Upper lobe of right lung (tissue), 1 donor: Measurements from ENCODE around the gene LARP4. TPM values are rescaled to one million over a fixed set of nuclear protein-coding genes. Genes with fewer than 3 reads are reported as not detected.

Experiments
- ATAC-seq: fragments of 200-7000 bp; cut with Tn5 transposase; one replicate; pipeline ENCODE4 v1.9.1; 2020; ENCODE audit warnings: mild to moderate bottlenecking, moderate library complexity
- DNase-seq: peaks from one replicate; pipeline ENCODE4 v3.0.0-alpha.2; 2020
- H3K27ac ChIP-seq: fragments of 200-600 bp; one replicate; pipeline ENCODE4 v1.8.0; 2022
- H3K27me3 ChIP-seq: fragments of 200-600 bp; one replicate; pipeline ENCODE4 v1.8.0; 2022; ENCODE audit warnings: mild to moderate bottlenecking
- H3K36me3 ChIP-seq: fragments of 200-600 bp; one replicate; pipeline ENCODE4 v1.8.0; 2022
- H3K4me1 ChIP-seq: fragments of 200-600 bp; one replicate; pipeline ENCODE4 v1.8.0; 2022
- H3K4me3 ChIP-seq: fragments of 200-600 bp; one replicate; pipeline ENCODE4 v1.8.0; 2022; ENCODE audit warnings: mild to moderate bottlenecking
- H3K9me3 ChIP-seq: fragments of 200-600 bp; one replicate; pipeline ENCODE4 v1.8.0; 2022
- CTCF ChIP-seq: fragments of 200-600 bp; IDR thresholded peaks from one replicate; pipeline ENCODE4 v1.8.0; 2022; ENCODE audit warnings: antibody characterized with exemption
- intact Hi-C: fragments of 100-400 bp; cut with DNase I; formaldehyde crosslinking; loops from one replicate; pipeline ENCODE4 v1.11.0; 2022
- total RNA-seq: library from RNA; stranded (reverse); fragmentation: NEBNext Ultra II Directional; extraction: Animal tissue kit (Norgen Biotek cat#: 25700); gene quantifications from one replicate; pipeline ENCODE4 v1.2.1, GENCODE V29; 2021
- donor health status: DM: no; HTN: yes; CAD: no; lungs with severe emphysema.

LARP4 gene
- total RNA-seq, 1 donor from 2014 or later = 63.6 TPM

GRCh38 chr12:50452795-50453194 lies 52.1 kb downstream of the LARP4 start:
- Histone ChIP-seq H3K4me3 (no peak overlapping the region), H3K27ac (no peak overlapping the region), H3K4me1 (no peaks in the 10 kb centered on the region), H3K27me3 (no peaks in the 10 kb centered on the region), H3K36me3 (peaks cover 50% of the 10 kb centered on the region), H3K9me3 (no peaks in the 10 kb centered on the region)
- TF ChIP-seq CTCF = no peak
- ATAC-seq (no peak), DNase-seq (no peak)
- intact Hi-C loops = no loop called here

- TF ChIP-seq CTCF = no peak
- Histone ChIP-seq H3K4me1 (no peaks in the 10 kb centered on the region), H3K9me3 (no peaks in the 10 kb centered on the region), H3K27ac (no peak overlapping the region), H3K27me3 (no peaks in the 10 kb centered on the region), H3K36me3 (peaks cover 48% of the 10 kb centered on the region), H3K4me3 (no peak overlapping the region)
- DNase-seq (no peak), ATAC-seq (no peak)
- intact Hi-C loops = no loop called here
Measured at GRCh38 chr12:50453872-50454271, 53.2 kb downstream of the LARP4 start.

GRCh38 chr12:50458606-50459005 lies 57.9 kb downstream of the LARP4 start:
- ATAC-seq = no peak
- no peak for TF ChIP-seq CTCF

GRCh38 chr12:50467439-50467838 lies 66.8 kb downstream of the LARP4 start:
- no peak overlapping the region for H3K27ac ChIP-seq
- TF ChIP-seq CTCF = no peak
- intact Hi-C loops = no loop called here
- ATAC-seq (no peak), DNase-seq (no peak)
- no peaks in the 10 kb centered on the region for H3K27me3 ChIP-seq
- H3K4me1 ChIP-seq = no peaks in the 10 kb centered on the region
- H3K36me3 ChIP-seq = peaks cover 91% of the 10 kb centered on the region
- no peak overlapping the region for H3K4me3 ChIP-seq
- no peaks in the 10 kb centered on the region for H3K9me3 ChIP-seq

More at GRCh38 chr12:50458606-50459005, 57.9 kb downstream of the LARP4 start:
- no peaks in the 10 kb centered on the region for H3K4me1 ChIP-seq
- no peaks in the 10 kb centered on the region for H3K9me3 ChIP-seq
- intact Hi-C loops = no loop called here
- DNase-seq = no peak
- H3K36me3 ChIP-seq = peaks cover 75% of the 10 kb centered on the region
- H3K4me3 ChIP-seq = no peak overlapping the region
- H3K27me3 ChIP-seq = no peaks in the 10 kb centered on the region
- no peak overlapping the region for H3K27ac ChIP-seq

- no peak for TF ChIP-seq CTCF
- Histone ChIP-seq H3K36me3 (peaks cover 57% of the 10 kb centered on the region), H3K4me3 (no peak overlapping the region), H3K27ac (no peak overlapping the region), H3K9me3 (no peaks in the 10 kb centered on the region), H3K4me1 (no peaks in the 10 kb centered on the region), H3K27me3 (no peaks in the 10 kb centered on the region)
- intact Hi-C loops = no loop called here
- ATAC-seq (no peak), DNase-seq (no peak)
Measured at GRCh38 chr12:50477241-50477832, 76.7 kb downstream of the LARP4 start.

- TF ChIP-seq CTCF = no peak
- Histone ChIP-seq H3K27ac (no peak overlapping the region), H3K4me1 (no peaks in the 10 kb centered on the region), H3K9me3 (no peaks in the 10 kb centered on the region), H3K27me3 (no peaks in the 10 kb centered on the region), H3K4me3 (no peak overlapping the region), H3K36me3 (peaks cover 11% of the 10 kb centered on the region)
- DNase-seq (no peak), ATAC-seq (no peak)
- intact Hi-C loops = no loop called here
Measured at GRCh38 chr12:50482571-50482970, 81.9 kb downstream of the LARP4 start.
